ENCODE measurements around the gene CLIP1. TPM values are rescaled to one million over a fixed set of nuclear protein-coding genes. Genes with fewer than 3 reads are reported as not detected.
A peak's percentile ranks its signal among the peaks of the same experiment; 100 is the strongest.
"Not testable (repeated sequence)": the region's sequence is repeated elsewhere in the genome, so short reads cannot be mapped to it uniquely, and the experiment has no call there.

CLIP1 gene
- total RNA-seq: 25.9 TPM

DNA sequence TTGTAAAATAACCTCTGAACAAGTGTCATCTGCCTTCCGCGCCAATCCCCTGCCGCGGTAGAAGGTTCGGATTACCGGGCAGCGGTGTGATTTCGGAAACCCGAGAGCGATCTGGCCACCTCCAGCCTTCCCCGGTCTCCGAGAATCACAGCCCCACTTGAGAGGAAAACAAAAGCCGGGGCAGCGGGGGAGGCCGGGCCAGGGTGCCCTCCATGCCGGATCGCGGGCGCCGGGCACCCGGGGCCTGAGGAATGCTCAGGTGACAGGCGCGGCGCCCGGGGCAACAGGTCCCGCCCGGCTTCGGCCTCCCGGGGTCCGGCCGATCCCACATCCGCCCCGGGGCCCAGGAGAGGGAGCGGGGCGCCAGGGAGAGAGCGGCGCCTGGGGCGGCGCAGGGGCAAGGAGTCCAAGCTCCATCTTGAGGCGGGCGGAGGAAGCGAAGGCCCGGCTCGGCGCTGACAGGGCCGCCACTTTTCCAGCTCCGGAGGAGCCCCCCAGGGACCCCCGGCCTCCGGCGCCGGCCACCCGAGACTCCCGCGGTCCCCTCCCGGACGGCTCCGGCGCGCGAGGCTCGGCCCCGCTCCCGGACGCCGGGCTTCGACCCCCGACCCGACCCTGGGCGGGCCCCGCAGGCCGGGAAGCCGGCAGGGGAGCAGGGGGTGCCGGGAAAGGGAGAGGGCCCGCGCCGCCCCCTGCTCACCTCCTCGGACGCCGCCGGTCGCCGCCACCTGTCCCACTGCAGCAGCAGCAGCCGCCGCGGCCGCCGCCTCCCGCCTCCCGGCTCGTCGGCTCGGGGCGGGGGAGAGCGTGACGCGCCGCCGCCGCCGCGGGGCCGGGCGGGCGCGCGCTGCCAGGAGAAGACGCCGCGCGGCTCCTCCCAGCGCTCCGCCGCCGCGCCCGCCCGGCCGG lies at the start of gene CLIP1:
CLIP1 (minus strand) TSS at position 849 of the 909 bp plus-strand sequence. CDS start 42,217 bp downstream, outside the sequence.
- DNase-seq (ENCODE audit: low read depth in 2 of 3, low spot score in 2 of 3): peak in 2 of 3 donors; percentile 60 to 62

GRCh38 chr12:122471324-122472226 lies 49.1 kb upstream of the CLIP1 start:
- peak in 2 of 3 donors; percentile 62 to 86 for DNase-seq (ENCODE audit: low read depth in 2 of 3, low spot score in 2 of 3)

GRCh38 chr12:122470576-122470975 lies 48.1 kb upstream of the CLIP1 start:
- not testable (repeated sequence) for DNase-seq (ENCODE audit: low read depth in 2 of 3, low spot score in 2 of 3)

GRCh38 chr12:122469856-122470255 lies 47.4 kb upstream of the CLIP1 start:
- DNase-seq (ENCODE audit: low read depth in 2 of 3, low spot score in 2 of 3): not testable (repeated sequence)

- DNase-seq (ENCODE audit: low read depth in 2 of 3, low spot score in 2 of 3): no peak
These were observed 45.5 kb upstream of the CLIP1 start for GRCh38 chr12:122467983-122468382.

DNA sequence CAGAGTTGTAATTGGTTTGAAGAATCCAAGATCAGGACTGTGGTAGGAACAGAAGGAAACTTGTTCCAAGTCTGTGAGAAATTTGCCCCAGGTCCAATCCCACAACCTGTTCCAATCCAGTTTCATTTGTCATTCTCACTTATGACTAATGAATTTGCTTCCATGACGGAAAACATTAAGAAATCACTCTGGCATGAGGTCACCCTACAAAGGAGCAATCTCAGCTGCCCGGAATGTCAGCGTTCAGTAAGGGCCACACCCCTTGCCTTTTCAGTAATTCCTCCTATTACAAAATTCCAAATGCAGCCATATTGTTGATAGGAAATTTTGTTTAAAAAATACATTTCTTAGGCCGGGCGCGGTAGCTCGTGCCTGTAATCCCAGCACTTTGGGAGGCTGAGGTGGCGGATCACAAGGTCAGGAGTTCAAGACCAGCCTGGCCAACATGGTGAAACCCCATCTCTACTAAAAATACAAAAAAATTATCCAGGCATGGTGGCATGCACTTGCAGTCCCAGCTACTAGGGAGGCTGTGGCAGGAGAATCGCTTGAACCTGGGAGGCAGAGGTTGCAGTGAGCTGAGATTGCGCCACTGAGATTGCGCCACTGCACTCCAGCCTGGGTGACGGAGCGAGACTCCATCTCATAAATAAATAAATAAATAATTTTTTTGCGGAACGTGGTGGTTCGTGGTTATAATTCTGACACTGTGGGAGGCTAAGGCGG lies 42.0 kb upstream of the CLIP1 start:
- DNase-seq (ENCODE audit: low read depth in 2 of 3, low spot score in 2 of 3): not testable (repeated sequence)

GRCh38 chr12:122460641-122461040 lies 38.2 kb upstream of the CLIP1 start:
- no peak for DNase-seq (ENCODE audit: low read depth in 2 of 3, low spot score in 2 of 3)

- DNase-seq (ENCODE audit: low read depth in 2 of 3, low spot score in 2 of 3): no peak
These were observed 37.6 kb upstream of the CLIP1 start for GRCh38 chr12:122460061-122460460.

- DNase-seq (ENCODE audit: low read depth in 2 of 3, low spot score in 2 of 3): no peak
These were observed 36.7 kb upstream of the CLIP1 start for GRCh38 chr12:122459211-122459610.

- no peak for DNase-seq (ENCODE audit: low read depth in 2 of 3, low spot score in 2 of 3)
These were observed 35.9 kb upstream of the CLIP1 start for GRCh38 chr12:122458105-122459035.

DNA sequence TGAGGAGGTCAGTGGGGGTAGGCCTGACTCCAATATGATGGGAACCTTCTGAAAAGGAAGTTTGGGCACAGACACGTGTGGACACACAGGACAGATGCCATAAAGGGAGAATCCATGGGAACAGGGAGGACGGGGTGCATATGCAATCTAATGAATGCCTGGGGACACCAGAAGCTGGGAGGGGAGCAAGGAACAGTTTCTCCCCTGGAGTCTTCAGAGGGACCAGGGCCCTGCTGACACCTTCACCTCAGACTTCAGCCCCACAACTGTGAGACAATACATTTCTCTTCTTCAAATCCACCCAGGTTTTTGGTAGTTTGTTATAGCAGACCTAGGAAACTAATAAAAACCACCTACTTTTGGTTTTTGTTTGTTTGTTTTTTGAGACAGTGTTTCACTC lies 35.2 kb upstream of the CLIP1 start:
- no peak for DNase-seq (ENCODE audit: low read depth in 2 of 3, low spot score in 2 of 3)

GRCh38 chr12:122454739-122455138 lies 32.3 kb upstream of the CLIP1 start:
- no peak for DNase-seq (ENCODE audit: low read depth in 2 of 3, low spot score in 2 of 3)

DNA sequence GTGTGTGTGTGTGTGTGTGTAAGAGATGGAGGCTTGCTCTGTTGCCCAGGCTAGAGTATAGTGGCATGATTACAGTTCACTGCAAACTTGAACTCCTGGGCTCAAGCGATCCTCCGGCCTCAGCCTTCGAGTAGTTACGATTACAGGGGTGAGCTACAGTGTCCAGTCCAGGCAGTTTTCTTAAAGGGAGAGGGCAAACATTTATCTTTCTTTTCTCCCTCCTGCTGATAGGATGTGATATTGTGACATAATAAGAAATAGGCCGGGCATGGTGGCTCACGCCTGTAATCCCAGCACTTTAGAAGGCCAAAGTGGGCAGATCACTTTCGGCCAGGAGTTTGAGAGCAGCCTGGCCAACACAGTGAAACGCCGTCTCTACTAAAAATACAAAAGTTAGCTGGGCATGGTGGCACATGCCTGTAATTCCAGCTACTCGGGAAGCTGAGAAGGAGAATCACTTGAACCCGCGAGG lies 31.8 kb upstream of the CLIP1 start:
- DNase-seq (ENCODE audit: low read depth in 2 of 3, low spot score in 2 of 3): no peak

DNA sequence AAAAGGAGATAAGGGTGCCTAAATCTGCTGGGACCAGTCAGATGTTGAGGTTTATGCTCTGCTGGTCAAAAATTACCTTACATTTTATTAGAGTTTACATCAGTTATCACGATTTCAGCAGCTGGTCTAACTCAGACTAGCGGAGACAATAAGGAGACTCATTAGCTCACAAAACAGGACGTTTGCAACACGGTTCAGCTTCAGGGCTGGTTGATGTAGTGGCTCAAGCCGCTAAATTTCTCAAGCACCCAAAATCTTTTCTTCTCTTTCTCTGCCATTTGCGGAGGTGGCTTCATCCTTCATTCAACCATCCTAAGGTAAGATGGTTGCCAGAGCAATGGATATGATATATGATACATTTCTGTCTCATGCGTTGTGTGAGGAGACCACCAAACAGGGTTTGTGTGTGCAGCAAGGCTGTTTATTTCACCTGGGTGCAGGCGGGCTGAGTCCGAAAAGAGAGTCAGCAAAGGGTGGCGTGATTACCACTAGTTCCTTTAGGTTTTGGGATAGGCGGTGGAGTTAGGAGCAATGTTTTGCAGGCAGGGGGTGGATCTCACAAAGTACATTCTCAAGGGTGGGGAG lies 30.3 kb upstream of the CLIP1 start:
- no peak for DNase-seq (ENCODE audit: low read depth in 2 of 3, low spot score in 2 of 3)

GRCh38 chr12:122449317-122449716 lies 26.8 kb upstream of the CLIP1 start:
- DNase-seq (ENCODE audit: low read depth in 2 of 3, low spot score in 2 of 3): peak in 2 of 3 donors; percentile 24 to 63

DNA sequence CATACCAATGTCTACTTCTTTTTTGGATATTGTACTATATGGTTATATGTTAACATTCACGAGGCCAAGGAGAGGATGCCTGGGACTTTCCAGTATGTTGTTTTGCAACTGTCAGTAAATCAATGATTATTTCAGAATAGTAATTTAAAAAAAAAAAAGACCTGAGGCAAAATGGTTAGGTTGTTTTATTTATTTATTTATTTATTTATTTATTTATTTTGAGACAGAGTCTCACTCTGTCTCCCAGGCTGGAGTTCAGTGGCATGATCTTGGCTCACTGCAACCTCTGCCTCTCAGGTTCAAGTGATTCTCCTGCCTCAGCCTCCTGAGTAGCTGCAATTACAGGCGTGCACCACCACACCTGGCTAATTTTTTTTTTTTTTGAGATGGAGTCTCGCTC lies 25.4 kb upstream of the CLIP1 start:
- not testable (repeated sequence) for DNase-seq (ENCODE audit: low read depth in 2 of 3, low spot score in 2 of 3)

DNA sequence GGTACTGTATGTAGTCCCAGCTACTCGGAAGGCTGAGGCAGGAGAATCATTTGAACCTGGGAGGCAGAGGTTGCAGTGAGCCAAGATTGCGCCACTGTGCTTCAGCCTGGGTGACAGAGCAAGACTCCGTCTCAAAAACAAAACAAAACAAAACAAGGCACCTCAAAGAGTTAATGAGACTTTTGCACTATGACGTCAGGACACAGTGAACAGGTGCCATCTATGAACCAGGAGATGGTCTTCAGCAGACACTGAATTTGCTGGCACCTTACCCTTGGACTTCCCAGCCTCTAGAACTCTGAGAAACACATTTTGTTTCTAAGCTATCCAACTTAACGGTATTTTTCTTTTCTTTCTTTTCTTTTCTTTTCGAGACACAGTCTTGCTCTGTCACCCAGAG lies 23.9 kb upstream of the CLIP1 start:
- DNase-seq (ENCODE audit: low read depth in 2 of 3, low spot score in 2 of 3): not testable (repeated sequence)

DNA sequence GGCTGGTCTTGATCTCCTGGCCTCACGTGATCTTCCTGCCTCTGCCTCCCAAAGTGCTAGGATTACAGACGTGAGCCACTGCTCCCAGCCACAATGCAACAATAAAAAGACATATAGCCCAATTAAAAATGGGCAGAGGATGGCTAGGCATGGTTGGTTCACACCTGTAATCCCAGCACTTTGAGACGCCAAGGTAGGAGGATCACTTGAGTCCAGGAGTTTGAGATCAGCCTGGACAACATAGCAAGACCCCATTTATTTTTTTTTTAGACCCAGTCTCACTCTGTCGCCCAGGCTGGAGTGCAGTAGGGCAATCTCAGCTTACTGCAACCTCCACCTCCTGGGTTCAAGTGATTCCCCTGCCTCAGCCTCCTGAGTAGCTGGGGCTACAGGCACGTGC lies 21.6 kb upstream of the CLIP1 start:
- not testable (repeated sequence) for DNase-seq (ENCODE audit: low read depth in 2 of 3, low spot score in 2 of 3)

- not testable (repeated sequence) for DNase-seq (ENCODE audit: low read depth in 2 of 3, low spot score in 2 of 3)
These were observed 16.4 kb upstream of the CLIP1 start for GRCh38 chr12:122438822-122439221.
